Fibroblast of lung (primary cell): Measurements from ENCODE around the gene KLRK1. TPM values are rescaled to one million over a fixed set of nuclear protein-coding genes. Genes with fewer than 3 reads are reported as not detected.

ENCODE experiments used
- DNase-seq, 2 donors: peaks; one replicate each; pipeline versions ENCODE4 v3.0.0 to v3.0.0-alpha.2; 2010; ENCODE audit warnings: low read depth in 2 of 2
- H2AFZ ChIP-seq: 2 replicates; pipeline ENCODE4 v1.5.1; 2012; ENCODE audit warnings: low read length, control low read depth, inconsistent platforms
- H3K27ac ChIP-seq: 2 replicates; pipeline ENCODE4 v1.5.1; 2011; ENCODE audit warnings: low read length, control low read depth; ENCODE audit not compliant: insufficient read depth
- H3K27me3 ChIP-seq: 2 replicates; pipeline ENCODE4 v1.5.1; 2011; ENCODE audit warnings: mild to moderate bottlenecking, low read length; ENCODE audit not compliant: control insufficient read depth, insufficient read depth
- H3K36me3 ChIP-seq: 2 replicates; pipeline ENCODE4 v1.5.1; 2011; ENCODE audit warnings: low read length; ENCODE audit not compliant: control insufficient read depth, insufficient read depth
- H3K4me1 ChIP-seq: 2 replicates; pipeline ENCODE4 v1.5.1; 2011; ENCODE audit warnings: low read length; ENCODE audit not compliant: control insufficient read depth, insufficient read depth; ENCODE audit errors: extremely low read depth
- H3K4me2 ChIP-seq: 2 replicates; pipeline ENCODE4 v1.5.1; 2011; ENCODE audit warnings: low read length, control low read depth; ENCODE audit not compliant: insufficient read depth; ENCODE audit errors: extremely low read depth
- H3K4me3 ChIP-seq, 4 experiments: fragments of 200-600 bp in 1 of 4; sonication (generic) in 1 of 4; replicated peaks in 1 of 4; 2 replicates each; pipeline ENCODE4 v1.5.1; 2011 to 2016; ENCODE audit warnings: low read length in 4 of 4, low read depth in 3 of 4, mild to moderate bottlenecking in 3 of 4, control low read depth in 2 of 4, inconsistent platforms in 1 of 4, mixed read lengths in 1 of 4; ENCODE audit not compliant: insufficient read depth in 1 of 4; ENCODE audit errors: control extremely low read depth in 1 of 4
- H3K79me2 ChIP-seq: 2 replicates; pipeline ENCODE4 v1.5.1; 2012; ENCODE audit warnings: mild to moderate bottlenecking, low read length, inconsistent platforms; ENCODE audit not compliant: control insufficient read depth, insufficient read depth
- H3K9ac ChIP-seq: 2 replicates; pipeline ENCODE4 v1.5.1; 2011; ENCODE audit warnings: mild to moderate bottlenecking, low read length, control low read depth; ENCODE audit not compliant: insufficient read depth
- H3K9me3 ChIP-seq: 2 replicates; pipeline ENCODE4 v1.5.1; 2012; ENCODE audit warnings: low read depth, low read length; ENCODE audit not compliant: control insufficient read depth, insufficient read depth
- H4K20me1 ChIP-seq: 2 replicates; pipeline ENCODE4 v1.5.1; 2011; ENCODE audit warnings: low read length; ENCODE audit not compliant: control insufficient read depth, insufficient read depth; ENCODE audit errors: extremely low read depth
- EZH2 ChIP-seq: IDR thresholded peaks from 2 replicates; pipeline ENCODE4 v1.5.1; 2012; ENCODE audit warnings: low read length, control low read depth, mild to moderate bottlenecking; ENCODE audit errors: missing control alignments
- polyA plus RNA-seq, 2 donors: library from polyadenylated mRNA; depleted of rRNA in 1 of 2; stranded (reverse) in 1 of 2; unstranded in 1 of 2; fragments of >200 nt; gene quantifications; 2 replicates each; pipeline ENCODE4 v1.2.1, GENCODE V29; 2011 to 2012; ENCODE audit warnings: missing spikeins in 1 of 2
- total RNA-seq: library from RNA; depleted of rRNA; stranded (reverse); fragments of >200 nt; gene quantifications from 2 replicates; pipeline ENCODE4 v1.2.1, GENCODE V29; 2014
- TF ChIP-seq, protein P1 (sequence below), 2 donors: IDR thresholded peaks in 1 of 2; conservative IDR thresholded peaks in 1 of 2; 1 replicate in 1 of 2; 2 replicates in 1 of 2; pipeline ENCODE4 v1.5.1; 2011 to 2012; ENCODE audit warnings: low read length in 2 of 2, control low read depth in 1 of 2, inconsistent platforms in 1 of 2, low read depth in 1 of 2, mild to moderate bottlenecking in 1 of 2

KLRK1 gene
- total and polyA plus RNA-seq, 2 donors (not counting 1 experiment from before 2014, with no cell fraction given): not detected

DNA sequence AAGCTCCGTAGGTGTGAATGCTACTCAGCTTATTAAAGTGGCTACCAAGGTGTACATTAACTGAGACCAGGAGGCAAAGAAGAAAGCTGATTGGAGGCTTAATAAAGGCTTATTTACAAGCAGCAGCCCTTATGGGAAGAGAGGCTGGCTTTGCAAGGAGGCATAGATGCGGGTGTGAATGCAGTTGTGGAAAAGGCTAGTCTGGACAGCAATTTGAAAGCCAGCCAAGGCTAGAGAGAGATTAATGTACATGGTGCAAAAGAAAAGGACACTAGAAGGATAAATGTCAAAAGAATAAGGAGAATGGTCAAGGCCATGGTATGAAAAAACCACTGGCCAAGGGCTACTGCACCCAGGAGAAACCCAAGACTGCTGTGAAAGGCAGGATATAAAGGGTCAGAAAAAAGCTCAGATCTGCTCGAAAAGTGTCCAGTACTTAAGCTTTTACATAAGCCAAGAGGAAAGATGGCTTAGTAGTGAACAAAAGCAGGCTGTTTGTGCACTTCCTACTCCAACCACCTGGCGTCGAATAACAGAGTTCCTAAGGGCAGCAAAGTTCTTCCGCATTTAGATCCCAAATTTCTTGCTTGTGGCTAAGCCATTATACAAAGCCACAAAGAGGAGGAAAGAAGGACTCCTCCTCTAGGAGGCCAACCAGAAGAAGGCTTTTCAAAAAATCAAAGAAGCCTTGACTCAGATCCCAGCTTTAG lies 24.0 kb downstream of the KLRK1 start:
- Histone ChIP-seq H3K36me3 (no peaks in the 10 kb centered on the region), H4K20me1 (no peaks in the 10 kb centered on the region), H3K9me3 (no peaks in the 10 kb centered on the region), H3K79me2 (no peaks in the 10 kb centered on the region), H3K27ac (no peak overlapping the region), H3K27me3 (no peaks in the 10 kb centered on the region), H2AFZ (peak overlapping the region; percentile 100), H3K9ac (no peak overlapping the region), H3K4me3 (peak overlapping the region in 3 of 4 experiments; percentile 61 to 88 (median 73)), H3K4me2 (peak overlapping the region; percentile 85), H3K4me1 (peaks cover 9% of the 10 kb centered on the region)
- TF ChIP-seq, protein P1, sequence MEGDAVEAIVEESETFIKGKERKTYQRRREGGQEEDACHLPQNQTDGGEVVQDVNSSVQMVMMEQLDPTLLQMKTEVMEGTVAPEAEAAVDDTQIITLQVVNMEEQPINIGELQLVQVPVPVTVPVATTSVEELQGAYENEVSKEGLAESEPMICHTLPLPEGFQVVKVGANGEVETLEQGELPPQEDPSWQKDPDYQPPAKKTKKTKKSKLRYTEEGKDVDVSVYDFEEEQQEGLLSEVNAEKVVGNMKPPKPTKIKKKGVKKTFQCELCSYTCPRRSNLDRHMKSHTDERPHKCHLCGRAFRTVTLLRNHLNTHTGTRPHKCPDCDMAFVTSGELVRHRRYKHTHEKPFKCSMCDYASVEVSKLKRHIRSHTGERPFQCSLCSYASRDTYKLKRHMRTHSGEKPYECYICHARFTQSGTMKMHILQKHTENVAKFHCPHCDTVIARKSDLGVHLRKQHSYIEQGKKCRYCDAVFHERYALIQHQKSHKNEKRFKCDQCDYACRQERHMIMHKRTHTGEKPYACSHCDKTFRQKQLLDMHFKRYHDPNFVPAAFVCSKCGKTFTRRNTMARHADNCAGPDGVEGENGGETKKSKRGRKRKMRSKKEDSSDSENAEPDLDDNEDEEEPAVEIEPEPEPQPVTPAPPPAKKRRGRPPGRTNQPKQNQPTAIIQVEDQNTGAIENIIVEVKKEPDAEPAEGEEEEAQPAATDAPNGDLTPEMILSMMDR (conservative IDR thresholded peaks at IDR 0.05 in 1 of 2, IDR thresholded peaks at IDR 0.05 in 1 of 2; ENCODE audit: low read depth in 1 of 2, low read length in 2 of 2): peak; percentile 30 to 40
- TF ChIP-seq EZH2: no peak
- DNase-seq: peak; percentile 42 to 58

DNA sequence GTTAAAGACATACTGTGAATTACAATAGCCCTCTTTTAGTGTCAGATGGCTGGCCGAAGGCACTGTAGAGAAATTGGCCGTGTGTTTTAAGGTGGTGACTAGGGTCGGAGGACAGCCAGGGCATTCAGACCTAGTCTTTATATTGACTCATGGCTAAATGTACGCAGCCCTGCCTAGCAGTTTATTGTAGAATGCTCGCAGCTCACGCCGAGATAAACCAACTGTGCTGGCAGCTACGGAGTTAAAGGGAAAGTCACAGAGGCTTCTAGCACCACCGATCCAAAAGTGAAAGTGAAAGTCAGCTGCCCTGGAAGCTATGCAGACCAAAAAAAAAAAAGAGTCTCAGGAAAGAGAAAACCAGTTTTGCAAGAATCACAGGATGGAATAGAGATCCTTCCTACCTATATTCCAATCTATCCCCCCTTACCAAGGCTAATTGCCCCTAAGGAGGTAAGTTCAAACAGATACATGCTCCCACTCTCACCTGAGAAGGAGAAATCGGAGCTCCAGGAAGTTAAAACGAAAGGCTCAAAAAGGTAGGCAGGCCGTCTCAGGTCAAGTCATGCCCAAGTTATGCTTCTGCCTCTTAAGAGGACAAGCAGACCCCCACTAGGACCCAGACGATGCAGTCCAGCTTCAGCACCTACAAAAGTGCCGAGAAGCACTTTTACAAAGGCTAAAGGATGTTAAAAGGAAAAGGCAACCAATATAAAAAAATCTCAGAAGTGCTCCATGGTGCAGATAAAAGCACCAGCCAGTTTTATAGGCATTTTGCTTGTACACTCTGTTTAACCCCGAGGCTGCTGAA lies 24.8 kb downstream of the KLRK1 start:
- peak; percentile 80 to 91 for DNase-seq
- no peaks in the 10 kb centered on the region for H3K36me3 ChIP-seq
- H3K4me3 ChIP-seq: peak overlapping the region; percentile 59 to 88 (median 67)
- no peaks in the 10 kb centered on the region for H4K20me1 ChIP-seq
- H2AFZ ChIP-seq: peak overlapping the region; percentile 100
- peak overlapping the region; percentile 52 for H3K9ac ChIP-seq
- no peaks in the 10 kb centered on the region for H3K9me3 ChIP-seq
- peak overlapping the region; percentile 75 for H3K27ac ChIP-seq
- peaks cover 9% of the 10 kb centered on the region for H3K4me1 ChIP-seq
- TF ChIP-seq EZH2: no peak
- TF ChIP-seq, protein P1 (conservative IDR thresholded peaks at IDR 0.05 in 1 of 2, IDR thresholded peaks at IDR 0.05 in 1 of 2; ENCODE audit: low read depth in 1 of 2, low read length in 2 of 2): no peak
- no peaks in the 10 kb centered on the region for H3K27me3 ChIP-seq
- H3K4me2 ChIP-seq: peak overlapping the region; percentile 85
- H3K79me2 ChIP-seq: no peaks in the 10 kb centered on the region
